ENCODE results near the gene PIWIL1. TPM values are rescaled to one million over a fixed set of nuclear protein-coding genes. Genes with fewer than 3 reads are reported as not detected.

PIWIL1 gene
- total RNA-seq (2022; extraction: Qiagen RNA extraction): 0.03 to 0.10 TPM in 2 of 5 replicates, not detected in the others

GRCh38 chr12:130337488-130338303, at the start of gene PIWIL1:
TSS of gene PIWIL1 (plus strand) at chr12:130337887. CDS start at chr12:130342592, 4,705 bp downstream.

Other genes with a start within 250 kb of the PIWIL1 start
- not detected in 5 replicates for gene FZD10, start 175.4 kb upstream of the PIWIL1 start, total RNA-seq (2022; extraction: Qiagen RNA extraction)